Endothelial cell of umbilical vein (primary cell): Measurements from ENCODE around the gene PDE1C. TPM values are rescaled to one million over a fixed set of nuclear protein-coding genes. Genes with fewer than 3 reads are reported as not detected.

ENCODE experiments used
- BruUV-seq: library from RNA; stranded (reverse); fragments of 400-500 nt; replicated peaks from 2 replicates; lab custom pipeline; 2021; lab: Mats Ljungman, UMichigan
- CTCF ChIA-PET: fragments of 300-600, 350-600 bp; sonication (Branson Sonifier 250); formaldehyde crosslinking; loops from one replicate; lab custom pipeline; 2021; ENCODE audit warnings: antibody characterized with exemption, inconsistent platforms; lab: Charles Lee
- POLR2A ChIA-PET: fragments of 300-600, 350-600 bp; sonication (Branson Sonifier 250); formaldehyde crosslinking; loops from one replicate; lab custom pipeline; 2021; ENCODE audit warnings: antibody characterized with exemption, inconsistent platforms; lab: Charles Lee
- DNase-seq: peaks from one replicate; pipeline ENCODE4 v3.0.0-alpha.2; 2011; ENCODE audit warnings: low read depth, low spot score
- FAIRE-seq: peaks from 2 replicates; lab custom pipeline; 2011; peaks lifted over from hg19 to GRCh38; lab: Jason Lieb, UNC
- H2AFZ ChIP-seq: 2 replicates; pipeline ENCODE4 v1.6.0; 2012; ENCODE audit warnings: low read depth, low read length, control low read depth, inconsistent platforms
- H3K27ac ChIP-seq: 2 replicates; pipeline ENCODE4 v1.5.1; 2011; ENCODE audit warnings: low read depth, mild to moderate bottlenecking, control low read depth, low read length, moderate library complexity; ENCODE audit not compliant: insufficient read depth
- H3K27me3 ChIP-seq, 2 experiments: 2 replicates each; pipeline versions ENCODE4 v1.6.0 to v1.6.1; 2011; ENCODE audit warnings: low read length in 2 of 2, mixed read lengths in 1 of 2; ENCODE audit not compliant: control insufficient read depth in 2 of 2, insufficient read depth in 2 of 2
- H3K36me3 ChIP-seq, 2 experiments: 2 replicates in 1 of 2; 3 replicates in 1 of 2; pipeline ENCODE4 v1.5.1; 2011; ENCODE audit warnings: low read length in 2 of 2, mild to moderate bottlenecking in 1 of 2, moderate library complexity in 1 of 2; ENCODE audit not compliant: control insufficient read depth in 2 of 2, insufficient read depth in 2 of 2; ENCODE audit errors: extremely low read depth in 1 of 2
- H3K4me1 ChIP-seq: 3 replicates; pipeline ENCODE4 v1.5.1; 2011; ENCODE audit warnings: mild to moderate bottlenecking, low read length; ENCODE audit not compliant: control insufficient read depth, insufficient read depth; ENCODE audit errors: extremely low read depth
- H3K4me2 ChIP-seq: 2 replicates; pipeline ENCODE4 v1.6.1; 2011; ENCODE audit warnings: low read length, control low read depth, mixed read lengths; ENCODE audit not compliant: insufficient read depth
- H3K4me3 ChIP-seq, 3 experiments: fragments of 200-600 bp in 1 of 3; sonication (generic), shearing (Covaris generic) in 1 of 3; replicated peaks in 1 of 3; 2 replicates each; pipeline ENCODE4 v1.5.1; 2011 to 2016; ENCODE audit warnings: control low read depth in 3 of 3, low read length in 3 of 3, mild to moderate bottlenecking in 2 of 3, inconsistent platforms in 1 of 3, low read depth in 1 of 3, moderate library complexity in 1 of 3; ENCODE audit not compliant: insufficient read depth in 1 of 3
- H3K79me2 ChIP-seq: 2 replicates; pipeline ENCODE4 v1.6.0; 2012; ENCODE audit warnings: low read length, inconsistent platforms; ENCODE audit not compliant: control insufficient read depth, insufficient read depth
- H3K9ac ChIP-seq: replicated peaks from 2 replicates; pipeline ENCODE3; 2011; ENCODE audit warnings: low read length, control low read depth; ENCODE audit not compliant: insufficient read depth; ENCODE audit errors: extremely low read depth
- H3K9me1 ChIP-seq: replicated peaks from 3 replicates; pipeline ENCODE4 v1.6.0; 2011; ENCODE audit warnings: mild to moderate bottlenecking, low read length; ENCODE audit not compliant: control insufficient read depth, insufficient read depth; ENCODE audit errors: extremely low read depth
- H3K9me3 ChIP-seq: replicated peaks from 2 replicates; pipeline ENCODE4 v1.5.1; 2012; ENCODE audit warnings: low read length, inconsistent platforms; ENCODE audit not compliant: control insufficient read depth, insufficient read depth
- H4K20me1 ChIP-seq: replicated peaks from 2 replicates; pipeline ENCODE3; 2011; ENCODE audit warnings: mild to moderate bottlenecking, low read length; ENCODE audit not compliant: control insufficient read depth, insufficient read depth; ENCODE audit errors: extremely low read depth
- CTCF ChIP-seq, 2 donors: IDR thresholded peaks; 1 replicate in 1 of 2; 2 replicates in 1 of 2; pipeline ENCODE4 v1.5.1; 2011; ENCODE audit warnings: low read length in 2 of 2, mild to moderate bottlenecking in 2 of 2, moderate library complexity in 2 of 2, control low read depth in 1 of 2, inconsistent platforms in 1 of 2, low read depth in 1 of 2; ENCODE audit not compliant: insufficient read depth in 1 of 2; ENCODE audit errors: extremely low read depth in 1 of 2
- EZH2 ChIP-seq: IDR thresholded peaks from 2 replicates; pipeline ENCODE4 v1.6.1; 2012; ENCODE audit warnings: borderline replicate concordance, low read depth, mild to moderate bottlenecking, moderate library complexity, low read length, inconsistent platforms; ENCODE audit not compliant: severe bottlenecking
- FOS ChIP-seq: IDR thresholded peaks from 2 replicates; pipeline ENCODE4 v1.6.1; 2011; ENCODE audit warnings: mild to moderate bottlenecking, low read length, moderate library complexity, borderline replicate concordance; ENCODE audit not compliant: insufficient read depth
- GATA2 ChIP-seq: IDR thresholded peaks from 2 replicates; pipeline ENCODE4 v1.7.0; 2011; ENCODE audit warnings: low read depth, mild to moderate bottlenecking, moderate library complexity, mixed read lengths, low read length; ENCODE audit not compliant: insufficient read length, insufficient read depth
- JUN ChIP-seq: IDR thresholded peaks from 2 replicates; pipeline ENCODE4 v1.6.1; 2011; ENCODE audit warnings: borderline replicate concordance, low read depth; ENCODE audit not compliant: insufficient read length, insufficient read depth
- MYC ChIP-seq: IDR thresholded peaks from one replicate; pipeline ENCODE4 v1.6.1; 2011; ENCODE audit warnings: mild to moderate bottlenecking, low read depth, low read length
- POLR2A ChIP-seq: IDR thresholded peaks from 2 replicates; pipeline ENCODE4 v1.6.1; 2012; ENCODE audit warnings: low read depth, mild to moderate bottlenecking, control low read depth, low read length
- POLR2AphosphoS5 ChIP-seq: IDR thresholded peaks from 2 replicates; pipeline ENCODE4 v1.6.1; 2012; ENCODE audit warnings: low read depth, mild to moderate bottlenecking, control low read depth, low read length, moderate library complexity; ENCODE audit not compliant: insufficient read depth
- dilution Hi-C: fragments of 300-500 bp; cut with MboI; formaldehyde crosslinking; loops from one replicate; pipeline ENCODE4 v1.15.0; 2019; ENCODE audit warnings: low sequenced_read_pairs; ENCODE audit not compliant: extremely low pct_ligation_motif_present
- intact Hi-C: fragments of 100-400 bp; cut with micrococcal nuclease; formaldehyde crosslinking; loops from one replicate; pipeline ENCODE4 v1.10.0; 2022
- polyA plus RNA-seq, 4 experiments: library from polyadenylated mRNA; depleted of rRNA in 3 of 4; stranded (reverse) in 3 of 4; unstranded in 1 of 4; fragments of >200 nt; gene quantifications; 2 replicates each; pipeline versions ENCODE4 v1.2.1 to v1.2.3, GENCODE V29; 2011 to 2012; ENCODE audit warnings: missing spikeins in 1 of 4
- total RNA-seq: library from RNA; stranded (reverse); gene quantifications from 2 replicates; pipeline ENCODE4 v1.2.3, GENCODE V29; 2021
- TF ChIP-seq, protein P1 (sequence below): IDR thresholded peaks from 2 replicates; pipeline ENCODE4 v1.6.1; 2011; ENCODE audit not compliant: insufficient read depth, insufficient read length

The PDE1C gene
- total and polyA plus RNA-seq, 2 donors (not counting 3 experiments of a cell fraction or from before 2014, with no cell fraction given): 0.90 to 3.1 TPM

DNA sequence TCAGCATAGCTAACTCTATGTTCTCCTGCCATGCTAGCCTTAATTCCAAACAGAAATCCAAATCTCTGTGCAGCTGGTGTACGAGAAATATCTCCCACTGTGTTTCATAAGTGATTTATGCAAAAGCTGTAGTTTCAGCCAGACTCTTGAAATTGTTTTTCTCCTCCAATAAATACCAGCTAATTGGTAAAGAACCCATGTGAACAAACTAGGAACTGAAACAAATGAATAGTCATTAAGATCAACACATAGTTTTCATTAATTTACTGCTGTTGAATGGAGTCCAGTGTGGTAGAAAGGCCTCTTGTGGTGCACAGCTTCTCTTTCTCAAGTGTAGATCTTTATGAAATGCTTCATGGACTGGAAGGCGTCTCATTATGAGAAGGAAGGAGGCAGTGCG is 364.8 kb downstream of the PDE1C start:
- dilution Hi-C loops (no loop called here), intact Hi-C loops (no loop called here)
- POLR2A ChIA-PET: no interaction called here

More for the DNA sequence above, 364.8 kb downstream of the PDE1C start:
- Histone ChIP-seq H3K9me1 (no peaks in the 10 kb centered on the region), H3K27ac (no peak overlapping the region), H3K27me3 (no peaks in the 10 kb centered on the region), H4K20me1 (no peaks in the 10 kb centered on the region), H3K4me2 (no peak overlapping the region), H2AFZ (no peak overlapping the region), H3K9ac (no peak overlapping the region), H3K9me3 (no peaks in the 10 kb centered on the region), H3K4me3 (no peak overlapping the region), H3K36me3 (no peaks in the 10 kb centered on the region), H3K4me1 (no peaks in the 10 kb centered on the region), H3K79me2 (no peaks in the 10 kb centered on the region)
- no peak for DNase-seq
- FAIRE-seq: no peak
- no peak for TF ChIP-seq EZH2
- no peak for TF ChIP-seq GATA2
- TF ChIP-seq, protein P1, sequence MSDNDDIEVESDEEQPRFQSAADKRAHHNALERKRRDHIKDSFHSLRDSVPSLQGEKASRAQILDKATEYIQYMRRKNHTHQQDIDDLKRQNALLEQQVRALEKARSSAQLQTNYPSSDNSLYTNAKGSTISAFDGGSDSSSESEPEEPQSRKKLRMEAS: no peak
- no peak for TF ChIP-seq MYC
- no peak for TF ChIP-seq JUN
- TF ChIP-seq FOS: no peak
- no peak for TF ChIP-seq POLR2A
- TF ChIP-seq CTCF (IDR thresholded peaks at IDR 0.05; ENCODE audit: extremely low read depth in 1 of 2, insufficient read depth in 1 of 2, low read depth in 1 of 2, low read length in 2 of 2): no peak
- no peak for TF ChIP-seq POLR2AphosphoS5
- no TSS peak for BruUV-seq
- CTCF ChIA-PET: interaction anchor here (1.2 kb wide), 2 partner anchors 9 to 583 kb away, joined by 3 read pairs; no protein-coding TSS in a partner anchor
